Embryonic facial prominence (tissue), 1 donor: ENCODE results near the gene SIK2.

ENCODE experiments used
- DNase-seq: peaks from one replicate; pipeline ENCODE4 v3.0.0-alpha.2; 2016; ENCODE audit errors: extremely low spot score

The SIK2 gene

DNA sequence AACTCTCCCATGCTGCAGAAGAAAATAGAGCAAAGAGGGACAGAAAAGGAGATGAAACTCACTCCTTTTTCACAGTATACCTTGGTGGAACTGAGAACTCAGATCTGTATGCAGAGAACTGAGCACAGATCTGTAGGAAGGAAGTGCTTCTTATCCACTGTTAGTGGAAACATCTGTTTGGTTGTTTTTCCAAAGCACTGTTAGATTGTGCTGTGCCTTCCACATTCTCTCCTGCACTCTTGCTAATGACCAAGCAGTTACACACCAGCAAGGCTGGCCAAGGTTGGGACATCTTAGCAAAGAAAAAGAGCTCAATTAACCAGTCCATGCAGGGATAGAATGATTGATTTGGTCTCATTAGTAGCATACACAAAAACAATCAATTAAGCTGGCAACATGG lies 20.1 kb upstream of the SIK2 start:
- no peak for DNase-seq

DNA sequence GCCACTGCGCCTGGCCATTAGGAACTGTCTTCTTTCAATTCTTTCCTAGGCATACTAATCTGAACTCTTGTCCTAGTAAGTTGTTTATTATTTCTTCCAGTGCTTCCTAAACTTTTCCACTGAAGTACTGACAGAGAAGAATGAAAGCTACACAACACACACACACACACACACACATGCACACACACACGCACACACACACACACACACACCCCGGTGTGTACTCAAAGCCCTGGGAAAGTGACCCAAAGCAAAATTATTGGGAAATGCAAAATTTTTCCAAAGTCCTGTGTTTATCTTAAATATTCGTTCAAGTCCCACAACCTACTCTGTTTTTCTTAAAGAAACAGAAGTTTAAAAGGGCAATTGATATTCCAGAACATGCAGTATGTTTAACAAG lies 19.4 kb upstream of the SIK2 start:
- DNase-seq = no peak

DNA sequence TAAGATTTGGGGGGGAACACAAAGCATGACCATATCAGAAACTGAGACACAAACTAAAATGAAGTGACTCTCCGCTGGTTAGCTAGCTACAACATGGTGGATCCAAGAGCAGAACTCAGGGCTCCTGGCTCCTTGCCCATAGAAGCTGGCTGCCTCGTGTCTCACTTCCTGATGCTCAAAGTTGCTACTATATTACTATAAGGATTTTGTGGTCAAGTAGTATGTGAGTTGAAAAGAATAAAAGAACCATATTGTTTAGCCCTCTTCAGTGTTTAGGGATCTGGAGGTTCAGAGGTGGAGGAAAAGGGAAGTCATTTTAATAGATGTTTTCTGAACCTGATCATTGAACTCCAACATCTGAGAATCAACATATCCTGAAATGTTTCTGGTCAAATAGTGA lies 16.9 kb upstream of the SIK2 start:
- no peak for DNase-seq

DNA sequence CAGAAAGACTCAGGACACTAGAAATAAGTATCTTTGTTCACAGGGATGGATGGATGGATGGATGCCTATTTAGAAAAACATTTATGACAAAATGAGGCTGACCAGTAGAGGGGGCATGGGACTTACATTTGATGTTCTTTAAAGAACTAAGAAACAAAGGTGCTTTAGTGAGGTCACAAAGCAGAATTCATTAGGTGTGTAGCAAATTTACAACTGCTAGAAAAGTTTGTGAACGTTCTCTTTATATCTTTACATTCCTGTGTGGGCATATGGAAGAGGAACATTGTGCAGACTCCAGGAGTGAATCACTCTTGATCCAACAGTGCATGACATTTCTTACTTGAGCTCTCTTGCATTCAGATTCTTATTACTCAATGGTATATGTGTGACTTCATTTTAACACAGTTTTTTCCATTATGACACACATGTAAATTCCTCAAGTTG lies 15.8 kb upstream of the SIK2 start:
- no peak for DNase-seq

DNA sequence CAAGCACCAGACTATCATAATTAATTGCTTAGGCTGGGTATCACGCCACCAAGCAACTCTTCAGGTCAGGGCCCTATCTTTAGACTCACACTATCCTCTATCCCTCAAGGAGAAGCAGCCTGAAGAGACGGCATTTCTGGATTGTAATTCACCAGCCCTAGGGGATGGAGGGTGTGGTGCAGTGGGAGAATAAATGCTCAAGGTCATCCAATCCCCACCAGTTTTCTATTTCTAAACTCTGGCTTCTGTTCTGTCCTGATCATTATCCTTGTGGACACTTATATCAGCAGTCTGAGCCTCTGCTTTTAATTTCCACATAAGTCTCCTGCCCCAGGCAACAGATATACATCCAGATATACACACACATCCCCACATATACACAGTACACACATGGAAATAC lies 13.1 kb upstream of the SIK2 start:
- DNase-seq = no peak

GRCh38 chr11:111589886-111590499 lies 12.3 kb upstream of the SIK2 start:
- no peak for DNase-seq

DNA sequence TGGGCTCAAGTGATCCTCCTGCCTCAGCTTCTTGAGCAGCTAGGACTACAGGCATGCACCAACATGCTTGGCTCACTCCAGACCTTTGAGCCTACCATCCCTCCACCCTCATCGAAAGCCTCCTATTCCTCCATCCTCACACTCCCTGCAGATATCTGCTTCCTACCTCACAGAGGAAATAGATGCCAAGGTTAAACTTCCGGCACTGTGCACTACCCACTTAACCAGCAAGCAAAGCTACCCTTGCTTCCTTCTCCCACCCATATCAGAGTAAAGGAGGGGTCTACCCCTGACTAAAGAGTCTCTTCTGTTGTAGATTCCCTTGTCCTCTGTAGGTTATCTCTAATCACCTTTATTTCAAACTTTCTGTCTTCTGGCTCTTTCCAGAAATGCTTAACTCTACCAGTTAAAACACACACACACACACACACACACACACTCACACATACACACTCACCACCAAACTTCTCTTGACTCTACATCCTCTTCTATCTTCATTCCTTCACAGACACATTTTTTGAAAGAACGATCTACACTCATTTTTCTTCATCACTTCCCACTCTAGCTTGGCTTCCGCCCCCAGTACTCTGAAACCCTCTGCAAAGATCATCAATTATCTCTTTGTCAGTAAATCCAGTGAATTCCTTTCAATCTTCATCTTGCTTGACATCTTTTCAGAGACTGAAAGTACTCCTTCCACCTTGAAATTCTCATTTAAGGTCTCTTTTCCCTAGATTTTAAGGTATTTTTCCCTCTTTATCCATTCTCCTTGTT lies 10.9 kb upstream of the SIK2 start:
- no peak for DNase-seq

DNA sequence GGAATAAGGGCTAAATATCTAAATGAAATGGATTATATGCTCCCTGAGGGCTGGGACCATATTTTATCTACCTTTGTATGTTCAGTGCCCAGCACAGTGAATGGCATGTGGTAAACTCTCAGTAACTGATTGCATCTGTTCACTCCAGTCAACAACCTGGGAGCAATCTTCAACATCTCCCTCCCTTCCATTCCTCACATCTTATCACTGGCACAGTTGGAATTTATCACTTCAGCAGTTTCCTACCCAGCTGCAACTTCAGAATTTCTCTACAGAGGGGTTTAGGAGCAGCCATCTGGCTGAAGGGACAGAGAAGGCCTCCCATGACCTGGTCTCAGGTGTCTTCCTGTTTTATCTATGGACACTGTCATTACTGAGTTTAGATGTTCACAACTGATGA lies 9.8 kb upstream of the SIK2 start:
- no peak for DNase-seq

DNA sequence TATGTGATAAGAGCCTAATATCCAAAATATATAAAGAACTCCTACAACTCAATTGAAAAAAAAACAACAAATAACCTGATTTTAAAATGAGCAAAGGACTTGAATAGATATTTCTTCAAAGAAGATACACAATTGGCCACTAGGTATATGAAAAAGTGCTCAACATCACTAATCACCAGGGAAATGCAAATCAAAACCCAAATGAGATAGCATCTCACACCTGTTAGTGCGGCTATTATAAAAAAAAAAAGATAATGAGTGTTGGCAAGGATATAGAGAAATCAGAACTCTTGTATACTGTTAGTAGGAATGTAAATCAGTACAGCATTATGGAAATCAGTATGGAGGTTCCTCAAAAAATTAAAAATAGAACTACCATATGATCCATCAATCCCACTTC lies 5.9 kb upstream of the SIK2 start:
- DNase-seq = no peak

DNA sequence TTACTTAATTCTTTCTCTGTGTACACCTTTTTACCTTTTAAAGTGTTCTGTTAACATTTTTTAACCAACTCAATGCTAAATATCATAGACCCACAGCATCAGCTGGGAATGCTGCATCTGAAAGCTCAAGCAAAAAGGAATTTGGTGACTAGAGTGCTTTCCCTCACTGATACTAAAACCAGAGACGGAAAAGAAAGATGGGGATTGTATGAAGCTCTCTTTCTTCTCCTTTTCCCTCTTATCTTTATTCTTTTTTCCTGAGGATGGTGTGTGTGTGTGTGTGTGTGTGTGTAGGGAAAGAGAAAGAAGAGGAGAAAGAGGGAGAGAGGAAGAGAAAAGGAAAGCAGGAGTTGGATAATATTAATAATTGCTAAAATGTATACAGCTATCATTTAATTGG lies 4.1 kb upstream of the SIK2 start:
- DNase-seq = no peak

DNA sequence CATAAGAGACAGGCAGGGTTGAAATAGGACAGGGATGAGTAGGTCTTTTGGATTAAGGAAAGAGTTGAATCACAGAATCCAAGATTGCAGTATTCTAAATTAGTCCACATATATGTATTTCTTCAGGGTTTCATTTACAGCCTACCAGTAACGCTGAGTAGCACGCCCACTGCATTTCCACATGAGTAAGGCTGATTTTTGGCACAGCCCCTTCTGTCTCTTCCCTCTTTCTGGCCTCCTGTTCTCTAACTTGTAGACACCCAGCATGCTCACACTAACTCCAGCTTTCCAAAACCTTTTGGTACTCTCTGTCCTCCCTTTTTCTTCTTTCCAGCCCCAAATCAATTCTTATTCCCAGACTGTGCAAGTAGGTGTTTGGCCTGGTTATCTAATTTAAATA lies 3.7 kb upstream of the SIK2 start:
- DNase-seq = peak; percentile 57

- DNase-seq = no peak
Measured at GRCh38 chr11:111601636-111601978, 642 bp upstream of the SIK2 start.

GRCh38 chr11:111602865-111603610 lies 789 bp downstream of the SIK2 start:
- DNase-seq = no peak

DNA sequence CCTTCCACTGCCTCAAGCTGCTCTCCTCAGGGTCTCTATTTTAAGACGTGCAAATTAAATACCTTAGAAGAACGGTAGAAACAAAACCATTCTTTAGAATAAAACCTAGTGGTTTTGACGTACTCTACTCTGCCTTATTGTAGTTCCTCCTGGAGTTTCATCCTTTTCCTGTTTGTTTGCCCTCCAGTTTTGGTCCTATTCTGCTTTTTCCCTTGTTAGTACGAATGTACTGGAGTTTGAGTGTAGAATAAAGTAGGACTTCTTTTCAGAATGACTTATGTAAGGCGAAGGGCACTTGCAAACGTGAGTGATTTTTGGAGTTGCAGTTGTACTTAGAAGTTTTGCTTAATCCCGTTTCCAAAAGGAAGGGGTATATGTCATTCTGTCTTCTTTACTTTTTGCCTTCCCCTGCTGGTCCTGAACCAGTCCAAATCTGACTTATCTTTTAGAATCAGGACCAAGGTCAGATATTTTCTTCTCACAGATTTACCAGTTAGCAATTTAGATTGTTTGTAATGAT lies 1.4 kb downstream of the SIK2 start:
- DNase-seq = peak; percentile 34

GRCh38 chr11:111604392-111605009 lies 2.3 kb downstream of the SIK2 start:
- DNase-seq = peak; percentile 11

- DNase-seq = no peak
Measured at GRCh38 chr11:111605681-111606080, 3.4 kb downstream of the SIK2 start.

- no peak for DNase-seq
Measured at GRCh38 chr11:111606986-111607385, 4.7 kb downstream of the SIK2 start.

- DNase-seq = no peak
Measured at GRCh38 chr11:111607751-111608150, 5.5 kb downstream of the SIK2 start.

- no peak for DNase-seq
Measured at GRCh38 chr11:111612224-111612623, 10.0 kb downstream of the SIK2 start.

GRCh38 chr11:111617286-111617685 lies 15.0 kb downstream of the SIK2 start:
- DNase-seq = no peak

DNA sequence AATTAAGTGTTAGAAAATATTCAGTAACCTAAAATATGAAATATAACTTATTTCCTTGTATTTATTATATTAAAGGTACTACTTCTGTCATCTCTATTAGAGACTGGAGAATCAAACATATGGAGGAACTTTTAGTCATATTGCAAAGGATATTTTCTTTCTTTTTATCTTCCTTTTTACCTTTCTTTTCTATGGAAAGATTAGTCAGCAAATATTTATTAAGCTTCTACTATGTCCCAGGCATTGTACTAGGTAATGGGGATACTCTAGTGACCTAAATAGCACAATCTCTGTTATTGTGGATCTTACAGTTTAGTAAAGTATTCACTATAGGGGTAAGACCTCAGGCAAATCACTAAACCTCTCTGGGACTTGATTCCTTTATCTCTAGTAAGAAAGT lies 18.3 kb downstream of the SIK2 start:
- no peak for DNase-seq

DNA sequence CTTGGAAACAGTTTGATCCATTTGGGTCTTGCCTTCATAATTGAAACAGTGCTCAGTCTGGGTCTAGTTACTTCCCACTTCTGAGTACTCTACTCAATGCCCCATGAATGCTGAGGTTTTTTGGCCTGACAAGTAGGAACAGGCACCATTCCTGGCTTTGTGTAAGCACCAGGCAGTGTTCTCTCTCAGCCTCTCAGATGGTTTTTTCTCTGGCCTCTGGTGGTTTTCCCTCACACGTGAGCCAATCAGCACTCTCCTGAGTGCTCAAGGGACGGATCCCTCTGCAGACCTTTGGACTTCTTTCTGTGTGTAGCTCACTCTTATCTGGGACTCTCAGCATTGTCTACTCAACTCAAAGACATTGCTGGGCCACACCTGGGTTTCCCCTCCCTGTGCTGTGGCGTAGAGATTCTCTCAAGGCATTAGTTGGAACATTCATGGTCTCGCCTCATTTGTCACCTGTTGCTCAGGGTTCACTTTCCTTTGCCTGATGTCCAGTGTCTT lies 21.3 kb downstream of the SIK2 start:
- no peak for DNase-seq
